LoVo (cell line): ENCODE data around the gene OS9.

Experiments used
- DNase-seq: peaks from one replicate; pipeline ENCODE4 v3.0.0-alpha.2; 2016; ENCODE audit warnings: low spot score

OS9 gene

GRCh38 chr12:57751788-57752667, 58.1 kb downstream of the OS9 start, which contains the start of gene CDK4:
Gene CDK4, minus strand, starts transcription at chr12:57752310. Its CDS starts 593 bp downstream, at chr12:57751717.
- peak; percentile 100 for DNase-seq

- DNase-seq, result no peak
Observed at GRCh38 chr12:57752668-57753000, 58.7 kb downstream of the OS9 start.

DNA sequence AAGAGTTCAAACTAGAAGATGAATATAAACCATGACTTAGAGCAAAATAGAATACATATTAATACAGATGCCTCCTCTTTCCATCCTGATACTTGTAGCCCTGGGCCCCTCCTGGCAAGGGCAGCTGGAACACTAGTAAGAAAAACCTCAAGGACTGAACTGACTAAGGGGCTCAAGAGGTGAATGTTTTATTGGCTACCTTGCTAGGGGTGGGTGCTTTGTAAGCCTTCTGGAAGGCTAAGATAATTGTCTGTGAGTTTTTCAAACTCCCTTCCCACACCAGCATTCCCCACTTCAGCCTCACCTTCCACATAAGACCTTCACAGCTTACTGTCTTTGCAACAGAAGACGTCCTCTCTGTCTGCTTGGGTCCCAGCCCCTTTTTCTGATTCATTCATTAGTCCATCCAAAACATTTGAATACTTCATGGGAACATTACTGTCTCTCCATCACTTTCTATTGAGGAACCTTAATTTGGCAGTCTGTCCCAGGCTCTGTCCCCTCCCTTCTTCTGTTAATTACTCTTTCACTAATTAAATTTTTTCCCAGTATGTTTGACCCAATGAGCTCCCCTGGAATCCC, 59.9 kb downstream of the OS9 start:
- DNase-seq, result no peak

DNA sequence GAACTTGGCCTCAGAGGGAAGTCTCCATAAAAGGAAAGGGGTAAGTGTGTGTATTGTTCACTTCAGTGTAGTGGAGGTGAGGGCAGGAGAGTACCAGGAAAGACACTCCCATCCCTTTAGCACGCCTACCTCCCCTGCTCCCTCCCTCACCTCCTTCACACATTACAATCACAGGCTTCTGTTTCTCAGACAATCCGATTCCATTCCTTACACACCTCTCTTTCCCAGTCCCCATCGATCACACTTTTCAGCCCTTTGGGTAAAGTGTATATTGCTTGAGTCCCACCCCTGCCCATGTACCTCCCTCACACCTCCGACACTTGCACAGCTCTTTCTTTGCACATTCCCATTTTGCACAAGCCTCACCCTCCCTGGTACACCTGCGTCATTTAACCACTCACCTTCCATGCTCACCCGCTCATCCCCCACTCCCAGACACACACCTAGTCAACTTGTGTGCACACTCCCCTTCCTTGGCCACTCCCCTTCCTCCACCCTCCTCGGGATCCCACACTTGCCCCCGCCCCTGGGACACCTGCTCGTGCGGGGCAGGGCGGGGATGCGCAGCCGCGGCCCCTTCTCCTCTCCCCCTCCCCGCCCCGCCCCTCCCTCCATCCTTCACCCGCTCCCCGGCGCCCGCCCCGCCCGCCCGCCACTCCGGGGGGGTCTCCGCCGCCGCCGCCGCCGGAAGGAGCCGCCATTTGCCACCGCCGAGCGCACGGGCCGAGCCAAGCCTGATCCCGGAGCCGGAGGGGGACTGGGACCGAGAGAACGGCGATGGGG, 60.7 kb downstream of the OS9 start, which contains the start of gene MARCHF9:
Gene MARCHF9, plus strand, starts transcription at position 693 of the 783 bp plus-strand sequence. CDS start 426 bp downstream, outside the sequence.
- DNase-seq, result peak; percentile 90

DNA sequence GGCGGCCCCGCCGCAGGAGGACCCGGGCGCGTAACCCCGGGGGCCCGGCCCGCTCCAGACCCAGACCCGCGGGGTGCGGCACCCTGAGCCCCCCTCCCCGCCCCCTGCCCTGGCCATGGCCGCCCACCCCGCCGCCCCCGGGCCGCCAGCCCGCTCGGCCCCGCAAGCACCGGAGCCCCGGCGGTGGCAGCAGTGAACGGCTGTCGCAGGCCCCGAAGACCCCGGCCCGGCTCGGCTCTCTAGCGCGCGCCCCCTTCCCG, 61.2 kb downstream of the OS9 start:
- DNase-seq, result no peak

GRCh38 chr12:57755454-57756372, 61.8 kb downstream of the OS9 start:
- peak; percentile 67 for DNase-seq

DNA sequence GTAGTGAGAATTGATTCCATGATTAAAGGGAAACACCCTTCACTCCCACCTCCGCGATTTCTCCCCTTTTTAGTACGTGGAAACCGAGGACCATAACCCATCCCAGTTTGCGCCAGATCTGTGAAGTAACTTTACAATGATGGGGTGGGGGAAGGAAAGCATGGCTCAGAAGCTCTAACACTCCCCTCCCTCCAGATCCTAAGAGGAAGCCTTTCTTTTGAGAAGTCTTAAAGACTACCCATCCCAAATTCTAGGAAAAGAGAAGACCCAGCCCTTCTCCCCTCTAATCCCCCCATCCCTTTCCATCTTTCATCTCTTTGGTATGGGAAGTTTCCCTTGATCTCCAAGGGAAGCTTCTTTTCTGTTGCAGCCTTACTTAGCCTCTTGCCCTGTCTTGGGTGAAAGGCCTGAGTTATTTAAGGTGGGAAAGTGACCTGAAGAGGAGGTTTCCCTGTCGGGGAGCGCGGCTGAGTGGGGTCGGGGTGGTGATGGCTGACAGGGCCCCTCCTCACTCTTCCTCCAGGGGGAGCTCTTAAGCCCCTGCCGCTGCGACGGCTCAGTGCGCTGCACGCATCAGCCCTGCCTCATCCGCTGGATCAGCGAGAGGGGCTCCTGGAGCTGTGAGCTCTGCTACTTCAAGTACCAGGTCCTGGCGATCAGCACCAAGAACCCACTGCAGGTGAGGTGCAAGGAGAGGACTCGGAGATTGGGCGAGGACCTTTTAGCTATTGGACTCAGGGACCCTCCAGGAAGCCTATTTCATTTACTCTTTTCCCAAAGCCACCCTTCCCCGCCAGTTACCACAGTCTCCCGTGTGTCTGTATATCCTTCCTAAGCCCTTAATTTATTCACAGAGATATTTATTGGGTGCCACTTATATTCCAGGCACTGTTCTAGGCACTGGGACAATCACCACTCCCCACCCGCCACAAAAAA, 62.7 kb downstream of the OS9 start:
- no peak for DNase-seq

DNA sequence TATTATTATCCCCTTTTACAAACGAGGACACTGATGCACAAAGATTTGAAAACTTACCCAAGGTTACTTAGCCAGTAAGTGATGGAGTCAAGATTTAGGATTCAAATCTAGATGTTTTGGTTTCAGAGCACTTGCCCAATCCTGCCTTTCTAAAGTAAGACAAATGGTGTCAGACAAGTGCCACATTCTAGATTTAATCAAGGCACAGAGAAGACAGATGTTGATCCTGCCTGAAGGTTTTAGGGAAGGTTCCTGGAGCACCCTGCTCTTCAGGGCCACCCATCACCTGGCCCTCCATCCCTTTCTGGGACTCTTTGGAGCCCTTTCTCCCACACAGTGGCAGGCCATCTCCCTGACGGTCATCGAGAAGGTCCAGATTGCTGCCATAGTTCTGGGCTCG, 63.8 kb downstream of the OS9 start:
- no peak for DNase-seq

DNA sequence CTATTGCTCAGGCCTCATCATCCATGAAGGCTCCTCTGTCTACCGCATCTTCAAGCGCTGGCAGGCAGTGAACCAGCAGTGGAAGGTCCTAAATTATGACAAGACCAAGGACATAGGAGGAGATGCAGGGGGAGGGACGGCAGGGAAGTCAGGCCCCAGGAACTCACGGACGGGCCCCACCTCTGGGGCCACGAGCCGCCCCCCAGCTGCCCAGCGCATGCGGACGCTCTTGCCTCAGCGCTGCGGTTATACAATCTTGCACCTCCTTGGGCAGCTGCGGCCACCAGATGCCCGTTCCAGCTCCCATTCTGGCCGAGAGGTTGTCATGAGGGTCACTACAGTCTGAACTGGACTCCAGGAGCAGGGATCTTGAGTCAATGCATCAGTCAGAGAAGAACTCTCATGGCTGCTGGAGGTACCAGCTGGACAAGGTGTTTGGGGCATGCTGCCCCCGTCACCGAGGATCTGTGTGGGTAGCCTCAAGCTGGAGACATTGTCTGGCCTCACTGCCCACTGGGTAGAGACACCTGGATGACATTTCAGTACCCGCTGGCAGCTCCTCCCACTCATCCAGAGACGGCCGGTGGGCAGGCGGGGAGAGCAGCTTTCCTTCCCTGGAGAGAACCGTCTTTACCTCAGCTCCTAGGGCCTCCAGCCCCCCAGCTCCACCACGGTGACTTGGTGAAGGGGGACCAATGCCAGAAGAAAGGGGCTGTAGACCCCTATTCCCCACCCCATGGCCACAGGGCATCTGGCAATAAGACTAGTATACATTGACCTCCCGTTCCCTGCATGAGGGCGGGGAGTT, 64.8 kb downstream of the OS9 start:
- no peak for DNase-seq

- DNase-seq, result peak; percentile 49
Observed at GRCh38 chr12:57759360-57759980, 65.5 kb downstream of the OS9 start.

- no peak for DNase-seq
Observed at GRCh38 chr12:57760347-57760982, 66.5 kb downstream of the OS9 start.

GRCh38 chr12:57761391-57761998, 67.6 kb downstream of the OS9 start:
- DNase-seq, result no peak

DNA sequence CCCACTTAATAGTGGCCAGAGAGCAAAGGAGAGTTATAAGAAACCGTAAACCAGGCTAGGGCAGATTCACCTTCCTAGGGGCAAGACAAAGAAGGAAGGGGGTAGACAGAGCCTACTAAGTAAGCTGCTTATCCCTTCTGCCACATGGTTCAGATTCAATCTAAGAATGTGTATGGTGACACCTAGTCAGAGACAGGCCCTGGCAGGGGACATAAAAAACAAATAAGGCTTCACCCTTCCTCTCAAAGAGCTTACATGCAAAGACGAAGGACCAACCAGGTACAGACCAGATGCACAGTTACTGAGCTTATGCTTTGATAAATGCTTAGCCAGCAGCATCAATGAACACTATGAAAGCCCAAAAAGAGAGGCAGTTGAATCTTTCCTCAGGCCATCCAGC, 68.5 kb downstream of the OS9 start:
- DNase-seq, result no peak

DNA sequence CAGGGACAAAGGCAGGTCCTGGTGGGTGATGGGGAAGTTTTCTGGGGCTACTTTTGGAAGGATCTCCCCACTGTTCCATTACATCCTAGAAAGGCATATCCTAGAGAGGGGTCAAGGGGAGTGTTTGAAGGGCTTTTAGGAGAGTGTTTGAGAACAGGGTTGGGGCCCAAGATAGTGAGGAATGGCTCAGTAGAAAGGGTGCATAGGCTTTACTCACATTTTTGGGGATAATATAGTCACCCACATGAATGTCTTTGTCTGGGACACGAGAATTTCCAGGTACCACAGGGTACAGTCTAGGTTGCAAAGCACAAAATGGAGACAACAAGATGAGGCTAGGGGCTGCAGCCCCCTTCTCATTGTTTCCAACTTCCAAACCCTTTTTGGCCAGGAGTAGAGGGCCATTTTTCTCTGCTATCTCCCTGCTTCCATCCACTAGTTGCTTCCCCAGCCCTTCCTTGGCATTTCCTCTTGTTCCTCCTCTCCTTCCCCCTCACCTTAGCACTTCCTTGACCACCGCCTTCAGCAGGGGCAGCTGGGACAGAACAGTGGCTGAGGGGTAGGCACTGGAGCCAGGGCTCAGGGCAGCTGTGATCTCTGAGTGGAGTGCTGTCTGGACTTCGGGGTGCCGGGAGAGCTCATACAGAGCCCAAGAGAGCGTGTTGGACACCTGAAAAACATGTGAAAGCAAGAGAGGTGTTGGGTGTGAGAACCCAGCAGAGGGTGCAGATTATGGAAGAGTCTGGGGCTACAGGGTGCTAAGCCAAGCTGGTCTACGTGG, 70.1 kb downstream of the OS9 start:
- DNase-seq, result no peak

DNA sequence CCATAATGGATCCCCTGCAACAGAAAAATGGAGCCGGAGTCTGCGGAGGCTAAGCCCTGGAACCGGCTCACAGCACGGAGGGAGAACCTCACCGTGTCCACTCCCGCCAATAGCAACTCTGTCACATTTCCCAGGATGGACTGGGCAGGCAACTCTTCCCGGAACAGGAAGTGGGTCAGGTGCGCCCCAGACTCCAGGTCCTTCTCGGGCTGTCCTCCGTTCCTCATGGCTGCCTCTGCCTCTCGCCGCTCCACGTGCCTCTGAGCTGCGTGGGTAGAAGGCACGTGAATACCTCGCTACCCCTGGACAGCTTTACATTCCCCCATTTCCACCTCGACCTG, 70.7 kb downstream of the OS9 start:
- no peak for DNase-seq

DNA sequence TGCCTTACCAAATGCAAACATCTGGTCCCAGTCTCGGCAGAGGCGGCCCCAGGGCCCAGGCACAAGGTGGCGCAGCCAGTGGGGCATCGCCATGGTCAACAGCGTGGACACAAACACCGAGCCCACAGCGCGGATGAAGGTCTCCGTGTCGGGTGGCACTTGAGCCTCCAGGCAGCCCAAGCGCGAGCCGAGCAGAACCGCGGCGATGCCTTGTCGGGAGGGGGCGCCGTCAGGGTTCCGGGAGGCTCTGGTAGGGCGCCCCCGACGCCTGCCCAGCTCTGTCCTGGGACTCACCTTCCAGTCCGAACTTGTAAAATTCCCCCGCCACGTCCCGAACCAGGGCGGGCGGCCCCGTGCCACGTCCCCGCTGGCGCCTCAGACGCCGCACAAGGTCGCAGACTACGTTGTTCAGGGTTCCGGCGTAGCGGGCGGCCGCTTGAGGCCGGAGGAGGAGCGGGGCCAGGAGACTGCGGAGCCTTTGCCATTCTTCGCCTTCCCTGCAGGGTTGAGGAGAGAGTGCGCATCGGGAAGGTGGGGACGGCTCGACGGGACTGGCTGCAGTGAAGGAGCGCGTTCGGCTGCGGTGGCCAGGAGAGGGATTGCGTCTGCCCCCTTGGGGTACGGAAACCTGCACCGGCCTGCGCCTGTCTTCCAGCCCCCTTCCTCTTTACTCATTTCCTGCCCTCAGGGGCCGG, 71.2 kb downstream of the OS9 start:
- no peak for DNase-seq
